ENCODE measurements around the gene IL17C. TPM values are rescaled to one million over a fixed set of nuclear protein-coding genes. Genes with fewer than 3 reads are reported as not detected.

Gene IL17C
- total RNA-seq, 1 donor from 2014 or later, result not detected

- no peak for TF ChIP-seq CTCF (IDR thresholded peaks at IDR 0.05)
- Histone ChIP-seq H3K27ac (no peak overlapping the region), H3K27me3 (no peaks in the 10 kb centered on the region), H3K4me1 (peaks cover 0 to 4% of the 10 kb centered on the region in 2 donors), H3K9me3 (no peaks in the 10 kb centered on the region), H3K4me3 (no peak overlapping the region), H3K36me3 (peaks cover 56 to 70% of the 10 kb centered on the region in 2 donors)
- intact Hi-C loops (cut with DNase I), result no loop called here
- DNase-seq (ENCODE audit: low spot score in 2 of 2), result no peak
These were observed 7.0 kb upstream of the IL17C start for GRCh38 chr16:88631384-88631783.

GRCh38 chr16:88631920-88632586 lies 6.3 kb upstream of the IL17C start:
- Histone ChIP-seq H3K4me3 (no peak overlapping the region), H3K27ac (no peak overlapping the region), H3K36me3 (peaks cover 54 to 63% of the 10 kb centered on the region in 2 donors), H3K27me3 (no peaks in the 10 kb centered on the region), H3K9me3 (no peaks in the 10 kb centered on the region), H3K4me1 (peaks cover 0 to 4% of the 10 kb centered on the region in 2 donors)
- TF ChIP-seq CTCF (IDR thresholded peaks at IDR 0.05), result no peak
- no peak for DNase-seq (ENCODE audit: low spot score in 2 of 2)
- intact Hi-C loops (cut with DNase I), result no loop called here

- H3K36me3 ChIP-seq, result peaks cover 49 to 58% of the 10 kb centered on the region in 2 donors
These were observed 5.8 kb upstream of the IL17C start for GRCh38 chr16:88632587-88632930.

GRCh38 chr16:88633684-88634140 lies 4.7 kb upstream of the IL17C start:
- Histone ChIP-seq H3K27me3 (no peaks in the 10 kb centered on the region), H3K4me1 (peaks cover 0 to 4% of the 10 kb centered on the region in 2 donors), H3K27ac (no peak overlapping the region), H3K36me3 (peaks cover 37 to 47% of the 10 kb centered on the region in 2 donors), H3K9me3 (no peaks in the 10 kb centered on the region), H3K4me3 (peak overlapping the region in 1 of 2 donors; percentile 63)
- intact Hi-C loops (cut with DNase I), result no loop called here
- TF ChIP-seq CTCF (IDR thresholded peaks at IDR 0.05), result no peak
- DNase-seq (ENCODE audit: low spot score in 2 of 2), result no peak

More at GRCh38 chr16:88632587-88632930, 5.8 kb upstream of the IL17C start:
- peaks cover 0 to 4% of the 10 kb centered on the region in 2 donors for H3K4me1 ChIP-seq
- H3K9me3 ChIP-seq, result no peaks in the 10 kb centered on the region
- H3K27ac ChIP-seq, result no peak overlapping the region
- H3K4me3 ChIP-seq, result no peak overlapping the region
- intact Hi-C loops (cut with DNase I), result no loop called here
- no peak for DNase-seq (ENCODE audit: low spot score in 2 of 2)
- no peaks in the 10 kb centered on the region for H3K27me3 ChIP-seq
- no peak for TF ChIP-seq CTCF (IDR thresholded peaks at IDR 0.05)

- no peaks in the 10 kb centered on the region for H3K9me3 ChIP-seq
- no peak for TF ChIP-seq CTCF (IDR thresholded peaks at IDR 0.05)
- peaks cover 31 to 41% of the 10 kb centered on the region in 2 donors for H3K36me3 ChIP-seq
- peak overlapping the region in 1 of 2 donors; percentile 9 for H3K27ac ChIP-seq
- peaks cover 0 to 4% of the 10 kb centered on the region in 2 donors for H3K4me1 ChIP-seq
- no peaks in the 10 kb centered on the region for H3K27me3 ChIP-seq
- intact Hi-C loops (cut with DNase I), result no loop called here
- peak in 1 of 2 donors; percentile 17 for DNase-seq (ENCODE audit: low spot score in 2 of 2)
- peak overlapping the region; percentile 39 to 63 for H3K4me3 ChIP-seq
These were observed 4.0 kb upstream of the IL17C start for GRCh38 chr16:88634141-88634993.

All from ascending aorta (tissue), 2 donors.